Hepatocyte (in vitro differentiated cells): ENCODE data around the gene ERAP2. TPM values are rescaled to one million over a fixed set of nuclear protein-coding genes. Genes with fewer than 3 reads are reported as not detected.

Experiments
- DNase-seq: peaks from one replicate; pipeline ENCODE4 v3.0.0-alpha.2; 2016; ENCODE audit warnings: low spot score
- H2AFZ ChIP-seq: fragments of 200-600 bp; sonication (generic); 2 replicates; pipeline ENCODE4 v1.6.0; 2016; ENCODE audit warnings: antibody characterized with exemption, mild to moderate bottlenecking
- H3K27ac ChIP-seq: fragments of 200-600 bp; sonication (generic); 2 replicates; pipeline ENCODE4 v1.5.1; 2016; ENCODE audit warnings: mild to moderate bottlenecking
- H3K27me3 ChIP-seq: fragments of 200-600 bp; sonication (generic); 2 replicates; pipeline ENCODE4 v1.6.1; 2016
- H3K36me3 ChIP-seq: fragments of 200-600 bp; sonication (generic); replicated peaks from 2 replicates; pipeline ENCODE4 v1.5.1; 2016; ENCODE audit warnings: low read depth; ENCODE audit not compliant: insufficient read depth
- H3K4me1 ChIP-seq: fragments of 200-600 bp; sonication (generic); 2 replicates; pipeline ENCODE4 v1.5.1; 2016; ENCODE audit warnings: mild to moderate bottlenecking, moderate library complexity; ENCODE audit not compliant: insufficient read depth
- H3K4me2 ChIP-seq: fragments of 200-600 bp; sonication (generic); 2 replicates; pipeline ENCODE4 v1.6.0; 2016
- H3K4me3 ChIP-seq: fragments of 200-600 bp; sonication (generic); 2 replicates; pipeline ENCODE4 v1.5.1; 2016; ENCODE audit warnings: mild to moderate bottlenecking
- H3K79me2 ChIP-seq: fragments of 200-600 bp; sonication (generic); 2 replicates; pipeline ENCODE4 v1.6.0; 2017; ENCODE audit warnings: mild to moderate bottlenecking
- H3K9me2 ChIP-seq: fragments of 200-600 bp; sonication (generic); replicated peaks from 2 replicates; pipeline ENCODE4 v1.6.0; 2017; ENCODE audit warnings: mild to moderate bottlenecking; ENCODE audit not compliant: insufficient read depth
- H3K9me3 ChIP-seq: fragments of 200-600 bp; sonication (generic); 2 replicates; pipeline ENCODE4 v1.5.1; 2016; ENCODE audit warnings: low read depth, mild to moderate bottlenecking
- H4K20me1 ChIP-seq: fragments of 200-600 bp; sonication (generic); 2 replicates; pipeline ENCODE4 v1.6.0; 2016; ENCODE audit warnings: mild to moderate bottlenecking; ENCODE audit not compliant: insufficient read depth, poor library complexity, severe bottlenecking
- EZH2 ChIP-seq: fragments of 200-600 bp; sonication (generic); IDR thresholded peaks from 2 replicates; pipeline ENCODE4 v1.6.1; 2016; ENCODE audit warnings: antibody characterized with exemption, mild to moderate bottlenecking, borderline replicate concordance
- EZH2phosphoT487 ChIP-seq: fragments of 200-600 bp; sonication (generic); IDR thresholded peaks from one replicate; pipeline ENCODE4 v1.6.1; 2018; ENCODE audit warnings: antibody characterized with exemption, mild to moderate bottlenecking, low read depth, moderate library complexity; ENCODE audit not compliant: unreplicated experiment, severe bottlenecking
- WGBS: methylation state at CpG from one replicate; pipeline ENCODE4 v1.1.6; 2016; ENCODE audit warnings: low lambda C conversion rate; ENCODE audit errors: missing lambda C conversion rate; 5-methylcytosine and 5-hydroxymethylcytosine counted together
- polyA plus RNA-seq: library from polyadenylated mRNA; unstranded; fragments of >200 nt; fragmentation: Nextera tagmentation; extraction: Ambion mirVana; gene quantifications from 2 replicates; pipeline ENCODE4 v1.2.1, GENCODE V29; 2016
- total RNA-seq: library from RNA; depleted of rRNA; stranded (reverse); fragments of >200 nt; gene quantifications from 2 replicates; pipeline ENCODE4 v1.2.3, GENCODE V29; 2014
- TF ChIP-seq, protein P1 (sequence below): fragments of 200-600 bp; sonication (generic); IDR thresholded peaks from 2 replicates; pipeline ENCODE4 v1.5.1; 2016; ENCODE audit warnings: antibody characterized with exemption, mild to moderate bottlenecking; ENCODE audit not compliant: poor library complexity

ERAP2 gene
- total and polyA plus RNA-seq, 2 experiments from 2014 or later: 0.87 to 1.5 TPM

DNA sequence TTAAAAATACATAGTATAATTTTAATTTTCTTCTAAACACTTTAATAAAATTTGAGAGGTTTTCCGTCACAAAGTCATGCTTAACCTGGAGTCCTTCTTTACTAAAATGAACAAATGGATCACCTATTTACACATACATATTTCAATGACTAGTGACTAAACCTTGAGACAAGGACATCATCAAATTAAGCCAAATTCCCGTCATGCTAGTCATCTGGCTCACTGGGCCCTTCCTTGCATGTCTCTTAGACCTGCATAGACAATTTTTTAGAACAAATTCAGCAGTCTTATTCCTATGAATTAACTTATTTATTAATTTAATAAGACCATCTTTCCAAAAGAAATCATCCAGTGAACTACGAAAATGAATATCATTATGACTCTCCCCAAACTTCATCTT lies 26.6 kb downstream of the ERAP2 start:
- Histone ChIP-seq H3K27me3 (no peaks in the 10 kb centered on the region), H2AFZ (no peak overlapping the region), H3K36me3 (no peaks in the 10 kb centered on the region), H3K4me1 (no peaks in the 10 kb centered on the region), H3K79me2 (no peaks in the 10 kb centered on the region), H3K4me3 (no peak overlapping the region), H3K9me3 (no peaks in the 10 kb centered on the region), H4K20me1 (no peaks in the 10 kb centered on the region), H3K4me2 (no peak overlapping the region), H3K27ac (no peak overlapping the region), H3K9me2 (no peaks in the 10 kb centered on the region)
- TF ChIP-seq EZH2phosphoT487: no peak
- TF ChIP-seq EZH2: no peak
- TF ChIP-seq, protein P1, sequence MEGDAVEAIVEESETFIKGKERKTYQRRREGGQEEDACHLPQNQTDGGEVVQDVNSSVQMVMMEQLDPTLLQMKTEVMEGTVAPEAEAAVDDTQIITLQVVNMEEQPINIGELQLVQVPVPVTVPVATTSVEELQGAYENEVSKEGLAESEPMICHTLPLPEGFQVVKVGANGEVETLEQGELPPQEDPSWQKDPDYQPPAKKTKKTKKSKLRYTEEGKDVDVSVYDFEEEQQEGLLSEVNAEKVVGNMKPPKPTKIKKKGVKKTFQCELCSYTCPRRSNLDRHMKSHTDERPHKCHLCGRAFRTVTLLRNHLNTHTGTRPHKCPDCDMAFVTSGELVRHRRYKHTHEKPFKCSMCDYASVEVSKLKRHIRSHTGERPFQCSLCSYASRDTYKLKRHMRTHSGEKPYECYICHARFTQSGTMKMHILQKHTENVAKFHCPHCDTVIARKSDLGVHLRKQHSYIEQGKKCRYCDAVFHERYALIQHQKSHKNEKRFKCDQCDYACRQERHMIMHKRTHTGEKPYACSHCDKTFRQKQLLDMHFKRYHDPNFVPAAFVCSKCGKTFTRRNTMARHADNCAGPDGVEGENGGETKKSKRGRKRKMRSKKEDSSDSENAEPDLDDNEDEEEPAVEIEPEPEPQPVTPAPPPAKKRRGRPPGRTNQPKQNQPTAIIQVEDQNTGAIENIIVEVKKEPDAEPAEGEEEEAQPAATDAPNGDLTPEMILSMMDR: no peak
- no peak for DNase-seq
- WGBS: 95% methylated on average over 3 of the region's 3 CpGs

DNA sequence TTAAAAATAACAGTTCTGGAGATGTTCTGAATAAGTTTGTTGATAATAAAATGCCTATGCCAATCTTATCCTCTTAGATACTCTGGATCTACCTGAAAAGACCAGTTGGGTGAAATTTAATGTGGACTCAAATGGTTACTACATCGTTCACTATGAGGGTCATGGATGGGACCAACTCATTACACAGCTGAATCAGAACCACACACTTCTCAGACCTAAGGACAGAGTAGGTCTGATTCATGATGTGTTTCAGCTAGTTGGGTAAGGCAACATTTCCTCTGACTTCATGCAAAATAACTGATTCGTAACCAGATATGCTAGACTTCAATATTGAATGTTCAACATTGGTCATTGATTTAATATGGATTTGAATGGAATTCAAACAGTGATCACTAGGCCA lies 27.0 kb downstream of the ERAP2 start:
- Histone ChIP-seq H2AFZ (no peak overlapping the region), H4K20me1 (no peaks in the 10 kb centered on the region), H3K27ac (no peak overlapping the region), H3K36me3 (no peaks in the 10 kb centered on the region), H3K4me3 (no peak overlapping the region), H3K4me1 (no peaks in the 10 kb centered on the region), H3K4me2 (no peak overlapping the region), H3K9me3 (no peaks in the 10 kb centered on the region), H3K79me2 (no peaks in the 10 kb centered on the region), H3K9me2 (no peaks in the 10 kb centered on the region), H3K27me3 (no peaks in the 10 kb centered on the region)
- no peak for TF ChIP-seq EZH2phosphoT487
- TF ChIP-seq, protein P1: no peak
- TF ChIP-seq EZH2: no peak
- no peak for DNase-seq
- WGBS: 98% methylated on average over 2 of the region's 2 CpGs

DNA sequence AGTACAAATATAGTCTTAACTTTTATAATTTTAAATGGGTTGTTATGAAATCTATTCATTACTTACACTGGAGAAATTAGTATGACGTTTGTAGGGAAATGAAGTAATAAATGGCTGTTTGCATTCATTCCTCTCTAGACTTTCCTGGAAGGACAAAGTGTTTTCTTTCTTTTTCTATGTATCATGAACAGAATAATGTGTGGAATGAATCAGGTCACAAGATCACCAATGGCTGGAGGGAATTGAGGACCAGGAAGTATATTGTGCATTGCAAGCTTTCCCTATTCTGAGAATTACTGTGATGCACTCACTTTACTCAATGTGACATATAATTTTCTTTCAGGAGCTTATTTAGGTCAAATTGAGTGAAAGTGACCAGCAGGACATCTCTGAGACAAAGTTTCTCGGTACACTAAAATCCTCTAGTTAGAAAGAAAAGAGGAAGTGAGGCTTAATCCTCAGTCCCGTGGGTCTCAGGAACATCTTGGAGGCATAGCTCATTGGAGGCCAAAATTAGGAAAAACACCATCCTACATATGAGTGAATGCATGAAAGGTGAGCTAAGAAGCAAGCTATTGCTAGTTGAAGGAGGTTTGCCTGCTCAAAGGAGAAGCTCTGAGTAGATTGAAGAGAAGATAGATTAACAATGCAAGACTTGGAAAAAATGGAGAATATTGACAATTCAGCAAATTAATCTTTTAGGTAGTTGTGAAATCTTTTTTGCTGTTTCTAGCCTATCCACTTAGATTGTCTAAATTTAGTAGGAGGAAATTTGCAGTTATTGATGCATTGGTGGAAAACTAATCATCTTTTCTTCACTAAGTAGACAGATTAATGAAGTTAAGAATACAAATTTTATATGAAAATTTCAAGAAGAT lies 28.0 kb downstream of the ERAP2 start:
- no peak overlapping the region for H3K4me3 ChIP-seq
- H3K36me3 ChIP-seq: no peaks in the 10 kb centered on the region

More for the DNA sequence above, 28.0 kb downstream of the ERAP2 start:
- no peaks in the 10 kb centered on the region for H4K20me1 ChIP-seq
- H3K4me2 ChIP-seq: no peak overlapping the region
- DNase-seq: no peak
- 73% methylated on average over 3 of the region's 3 CpGs for WGBS
- no peak overlapping the region for H2AFZ ChIP-seq
- no peaks in the 10 kb centered on the region for H3K79me2 ChIP-seq
- no peaks in the 10 kb centered on the region for H3K27me3 ChIP-seq
- H3K9me3 ChIP-seq: no peaks in the 10 kb centered on the region
- TF ChIP-seq EZH2phosphoT487 (no peak), EZH2 (no peak)
- TF ChIP-seq, protein P1: no peak
- H3K27ac ChIP-seq: no peak overlapping the region
- no peaks in the 10 kb centered on the region for H3K4me1 ChIP-seq
- no peaks in the 10 kb centered on the region for H3K9me2 ChIP-seq
